ENCODE measurements around the gene RNF208.

GRCh38 chr9:137236936-137237421, 14.9 kb upstream of the RNF208 start:
- no peak for TF ChIP-seq POLR2A (IDR thresholded peaks at IDR 0.05)
- TF ChIP-seq, protein P1, sequence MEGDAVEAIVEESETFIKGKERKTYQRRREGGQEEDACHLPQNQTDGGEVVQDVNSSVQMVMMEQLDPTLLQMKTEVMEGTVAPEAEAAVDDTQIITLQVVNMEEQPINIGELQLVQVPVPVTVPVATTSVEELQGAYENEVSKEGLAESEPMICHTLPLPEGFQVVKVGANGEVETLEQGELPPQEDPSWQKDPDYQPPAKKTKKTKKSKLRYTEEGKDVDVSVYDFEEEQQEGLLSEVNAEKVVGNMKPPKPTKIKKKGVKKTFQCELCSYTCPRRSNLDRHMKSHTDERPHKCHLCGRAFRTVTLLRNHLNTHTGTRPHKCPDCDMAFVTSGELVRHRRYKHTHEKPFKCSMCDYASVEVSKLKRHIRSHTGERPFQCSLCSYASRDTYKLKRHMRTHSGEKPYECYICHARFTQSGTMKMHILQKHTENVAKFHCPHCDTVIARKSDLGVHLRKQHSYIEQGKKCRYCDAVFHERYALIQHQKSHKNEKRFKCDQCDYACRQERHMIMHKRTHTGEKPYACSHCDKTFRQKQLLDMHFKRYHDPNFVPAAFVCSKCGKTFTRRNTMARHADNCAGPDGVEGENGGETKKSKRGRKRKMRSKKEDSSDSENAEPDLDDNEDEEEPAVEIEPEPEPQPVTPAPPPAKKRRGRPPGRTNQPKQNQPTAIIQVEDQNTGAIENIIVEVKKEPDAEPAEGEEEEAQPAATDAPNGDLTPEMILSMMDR (IDR thresholded peaks at IDR 0.05 in 4 of 5, conservative IDR thresholded peaks at IDR 0.05 in 1 of 5) = no peak

Measured in gastrocnemius medialis (tissue), 4 donors.